ENCODE data around the gene PCSK1N.
"Not testable (repeated sequence)": the region's sequence is repeated elsewhere in the genome, so short reads cannot be mapped to it uniquely, and the experiment has no call there.

PCSK1N gene

DNA sequence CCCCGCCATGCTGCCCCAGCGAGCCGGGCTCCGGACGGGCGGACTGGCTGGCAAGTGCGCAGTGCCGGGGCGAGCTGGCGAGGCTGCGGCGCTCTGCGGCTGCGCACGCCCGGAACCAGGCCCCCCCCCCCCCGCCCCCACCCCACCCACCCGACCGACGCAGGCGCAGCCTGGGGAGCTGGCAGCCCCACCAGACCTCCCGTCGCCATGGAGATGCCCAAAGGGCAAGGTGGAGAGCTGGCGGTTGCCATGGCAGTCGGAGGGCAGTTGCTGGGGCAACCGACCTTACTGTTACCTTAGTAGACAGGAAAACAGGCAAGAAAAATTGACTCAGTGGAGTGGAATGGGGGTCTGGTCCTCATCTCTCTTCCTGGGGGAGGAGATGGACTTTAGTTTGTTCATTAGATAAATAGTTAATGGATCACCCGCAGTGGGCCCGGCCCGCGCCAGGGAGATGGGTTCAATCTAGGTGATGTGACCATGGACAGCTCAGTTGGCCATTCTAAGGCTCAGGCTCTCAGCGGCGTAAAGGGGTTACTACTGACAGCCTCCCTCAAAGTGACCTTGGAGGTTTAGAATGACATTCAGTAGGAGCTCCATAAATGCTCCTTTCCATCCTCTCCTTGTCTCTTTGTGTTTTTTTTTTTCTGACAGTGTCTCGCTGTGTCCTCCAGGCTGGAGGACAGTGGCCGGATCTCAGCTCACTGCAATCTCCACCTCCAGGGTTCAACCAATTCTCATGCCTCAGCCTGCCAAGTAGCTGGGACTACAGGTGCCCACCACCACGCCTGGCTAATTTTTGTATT is at the start of gene PCSK1N:
Gene PCSK1N (minus strand): TSS at position 87 of the 806 bp plus-strand sequence. CDS start 78 bp downstream, at position 9.
- no peak for FAIRE-seq

DNA sequence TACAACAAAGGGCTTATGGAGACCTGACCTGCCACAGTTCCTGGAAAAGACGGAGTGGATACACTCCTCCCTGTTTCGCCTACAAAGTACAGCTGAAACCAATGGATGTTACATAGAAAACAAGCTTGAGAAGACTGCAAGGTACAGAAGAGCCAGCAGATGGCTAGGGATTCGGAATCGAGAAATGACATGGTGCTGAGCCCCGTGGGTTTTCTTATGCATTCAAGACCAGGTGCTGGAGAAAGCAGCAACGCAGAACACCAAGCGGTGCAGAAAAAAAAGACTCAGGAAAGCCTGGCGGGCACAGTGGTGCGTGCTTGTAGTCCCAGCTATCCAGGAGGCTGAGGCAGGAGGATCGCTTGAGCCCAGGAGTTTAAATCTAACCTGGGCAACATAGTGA is 48.3 kb upstream of the PCSK1N start:
- no peak for FAIRE-seq

DNA sequence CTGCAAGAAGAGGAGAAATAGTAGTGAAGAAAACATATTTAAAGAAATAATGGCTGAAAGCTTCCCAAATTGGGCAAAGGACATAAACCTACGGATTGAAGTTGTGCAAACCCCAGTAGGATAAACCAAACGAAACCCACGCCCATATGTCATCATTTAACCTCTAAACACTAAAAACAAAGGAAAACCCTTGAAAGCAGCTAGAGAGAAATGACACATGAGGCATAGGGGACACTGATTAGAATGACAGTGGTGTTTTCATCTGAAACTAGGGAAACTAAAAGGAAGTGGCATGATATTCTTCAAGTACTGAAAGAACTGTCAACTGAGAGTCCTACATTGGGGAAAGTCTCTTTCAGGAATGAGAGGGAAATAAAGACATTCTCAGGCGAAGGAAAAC is 41.5 kb upstream of the PCSK1N start:
- not testable (repeated sequence) for FAIRE-seq

DNA sequence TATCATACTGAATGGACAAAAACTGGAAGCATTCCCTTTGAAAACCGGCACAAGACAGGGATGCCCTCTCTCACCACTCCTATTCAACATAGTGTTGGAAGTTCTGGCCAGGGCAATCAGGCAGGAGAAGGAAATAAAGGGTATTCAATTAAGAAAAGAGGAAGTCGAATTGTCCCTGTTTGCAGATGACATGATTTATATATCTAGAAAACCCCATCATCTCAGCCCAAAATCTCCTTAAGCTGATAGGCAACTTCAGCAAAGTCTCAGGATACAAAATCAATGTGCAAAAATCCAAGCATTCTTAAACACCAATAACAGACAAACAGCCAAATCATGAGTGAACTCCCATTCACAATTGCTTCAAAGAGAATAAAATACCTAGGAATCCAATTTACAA is 36.6 kb upstream of the PCSK1N start:
- FAIRE-seq: not testable (repeated sequence)

- FAIRE-seq: no peak
Measured at GRCh38 chrX:48864210-48864609, 28.8 kb upstream of the PCSK1N start.

DNA sequence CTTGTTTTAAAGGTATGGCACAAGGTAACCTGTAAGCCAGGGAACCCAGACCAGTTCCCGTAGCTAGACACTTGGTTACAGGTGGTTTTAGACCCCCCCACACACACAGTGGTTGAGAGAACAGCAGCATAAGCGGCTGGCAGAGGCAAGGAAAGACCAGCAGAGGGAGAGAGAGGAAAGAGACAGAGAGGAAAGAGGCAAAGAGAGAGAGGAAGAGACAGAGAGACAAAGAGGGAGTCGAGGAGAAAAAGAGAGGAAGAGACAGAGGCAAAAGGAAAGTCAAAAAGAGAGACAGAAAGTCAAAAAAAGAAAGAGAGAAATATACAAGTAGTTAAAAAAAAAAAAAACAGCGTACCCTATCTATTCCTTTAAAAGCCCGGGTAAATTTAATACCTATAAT is 19.5 kb upstream of the PCSK1N start:
- FAIRE-seq: no peak

DNA sequence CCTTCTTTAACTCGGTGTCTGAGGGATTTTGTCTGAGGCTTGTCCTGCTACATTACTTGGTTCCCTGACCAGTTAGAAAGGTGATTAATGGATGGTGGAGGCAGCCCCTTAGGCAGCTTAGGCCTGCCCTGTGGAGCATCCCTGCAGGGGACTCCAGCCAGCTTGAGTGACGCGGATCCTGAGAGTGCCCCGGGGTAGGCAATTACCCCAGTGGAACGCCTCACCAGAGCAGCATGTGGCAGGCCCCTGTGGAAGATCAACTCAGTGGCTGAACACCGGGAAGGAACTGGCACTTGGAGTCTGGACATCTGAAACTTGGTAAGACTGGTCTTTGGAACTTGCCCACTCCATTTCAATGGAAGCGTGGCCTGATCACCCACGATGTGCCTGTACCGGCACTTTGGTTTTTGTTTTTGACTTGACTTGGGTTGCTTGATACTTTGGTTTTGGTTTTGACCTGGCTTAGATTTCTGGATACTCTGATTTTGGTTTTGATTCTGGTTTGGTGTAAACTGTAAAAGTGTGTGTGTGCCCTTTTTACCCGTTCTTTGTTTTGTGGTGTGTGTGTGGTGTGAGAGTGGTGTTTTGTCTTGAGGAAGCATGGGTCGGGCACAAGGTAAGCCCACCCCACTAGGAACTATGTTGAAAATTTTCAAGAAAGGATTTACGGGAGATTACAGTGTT is 18.9 kb upstream of the PCSK1N start:
- FAIRE-seq: not testable (repeated sequence)

GRCh38 chrX:48853494-48853893 is 18.1 kb upstream of the PCSK1N start:
- FAIRE-seq: not testable (repeated sequence)

GRCh38 chrX:48852857-48853256 is 17.4 kb upstream of the PCSK1N start:
- FAIRE-seq: no peak

DNA sequence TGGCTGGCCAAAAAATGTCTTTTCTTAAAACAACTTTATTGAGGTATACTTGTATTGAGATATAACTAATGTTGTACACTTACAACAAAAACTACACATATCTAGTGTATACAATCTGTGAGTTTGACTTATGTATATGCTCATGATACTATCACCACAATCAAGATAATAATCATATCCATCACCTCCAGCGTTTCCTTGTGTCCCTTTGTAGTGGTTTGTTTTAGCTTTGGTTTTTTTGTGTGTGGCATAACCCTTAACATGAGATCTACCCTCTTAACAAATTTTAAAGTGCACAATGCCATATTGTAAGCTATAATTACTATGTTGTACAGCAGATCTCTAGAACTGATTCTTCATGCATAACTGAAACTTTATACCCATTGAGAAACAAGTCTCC is 13.4 kb upstream of the PCSK1N start:
- no peak for FAIRE-seq

GRCh38 chrX:48839686-48840085 is 4.3 kb upstream of the PCSK1N start:
- no peak for FAIRE-seq

DNA sequence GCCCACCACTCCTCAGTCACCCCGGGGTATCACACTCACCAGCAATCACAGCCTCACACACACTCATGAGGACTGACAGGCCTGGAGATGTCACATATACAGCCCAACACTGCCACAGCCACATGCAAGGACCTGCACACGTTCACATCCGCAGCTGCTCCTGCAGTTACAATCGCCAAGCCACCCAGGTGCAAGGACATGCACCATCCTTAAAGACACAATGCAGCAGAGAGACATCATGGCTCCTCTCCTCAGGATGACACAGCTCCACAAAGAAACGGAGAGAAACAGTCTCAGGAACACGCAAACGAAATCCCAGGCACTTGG is 1.1 kb downstream of the PCSK1N start:
- no peak for FAIRE-seq

DNA sequence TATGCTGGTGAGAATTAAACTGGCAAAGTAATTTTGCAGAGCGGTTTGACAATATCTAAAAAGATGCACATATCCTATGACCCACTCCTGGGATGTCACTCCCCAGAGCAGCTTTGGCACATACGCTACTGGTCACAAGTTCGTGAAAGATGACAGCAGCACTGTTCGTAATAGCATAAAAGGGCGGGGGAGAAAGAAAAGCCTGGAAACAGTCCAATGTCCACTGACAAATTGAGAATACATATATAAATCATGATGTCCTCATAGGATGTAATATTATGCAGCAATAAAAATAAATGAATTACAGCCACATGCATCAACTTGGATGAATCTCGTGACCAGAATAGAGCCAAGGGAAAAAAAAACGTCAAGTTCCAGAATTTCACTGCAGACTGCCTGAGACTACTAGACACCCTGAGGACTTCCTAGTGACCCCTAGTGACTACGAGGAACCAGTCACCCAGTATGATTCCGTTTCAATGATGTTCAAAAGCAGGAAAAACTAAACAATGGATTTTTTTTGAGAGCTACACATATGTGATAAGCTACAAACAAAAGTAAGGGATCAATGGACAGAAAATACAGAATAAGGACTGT is 1.8 kb downstream of the PCSK1N start:
- FAIRE-seq: peak; percentile 97

DNA sequence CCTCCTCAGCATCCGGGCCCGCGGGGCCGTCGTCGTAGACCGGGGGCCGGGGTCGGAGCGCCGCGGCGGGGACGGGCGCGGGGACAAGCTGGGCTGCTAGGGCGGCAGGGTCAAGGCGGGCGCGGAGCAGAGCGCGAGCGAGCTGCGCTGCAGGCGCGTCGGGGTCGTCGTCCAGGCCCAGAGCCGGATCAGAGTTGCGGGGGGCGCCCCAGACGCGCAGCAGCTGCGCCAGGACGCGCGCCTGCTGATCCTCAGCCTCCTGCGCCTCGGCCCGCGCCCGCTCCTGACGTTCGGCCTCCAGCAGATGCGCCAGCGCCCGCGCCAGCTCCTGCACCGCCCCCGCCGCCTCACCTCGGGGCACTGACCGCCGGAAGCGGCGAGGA is 3.5 kb downstream of the PCSK1N start:
- FAIRE-seq: no peak

GRCh38 chrX:48831136-48831908 is 4.1 kb downstream of the PCSK1N start:
- no peak for FAIRE-seq

GRCh38 chrX:48829016-48829735 is 6.2 kb downstream of the PCSK1N start:
- FAIRE-seq: no peak

GRCh38 chrX:48827654-48827968 is 7.8 kb downstream of the PCSK1N start:
- FAIRE-seq: no peak

DNA sequence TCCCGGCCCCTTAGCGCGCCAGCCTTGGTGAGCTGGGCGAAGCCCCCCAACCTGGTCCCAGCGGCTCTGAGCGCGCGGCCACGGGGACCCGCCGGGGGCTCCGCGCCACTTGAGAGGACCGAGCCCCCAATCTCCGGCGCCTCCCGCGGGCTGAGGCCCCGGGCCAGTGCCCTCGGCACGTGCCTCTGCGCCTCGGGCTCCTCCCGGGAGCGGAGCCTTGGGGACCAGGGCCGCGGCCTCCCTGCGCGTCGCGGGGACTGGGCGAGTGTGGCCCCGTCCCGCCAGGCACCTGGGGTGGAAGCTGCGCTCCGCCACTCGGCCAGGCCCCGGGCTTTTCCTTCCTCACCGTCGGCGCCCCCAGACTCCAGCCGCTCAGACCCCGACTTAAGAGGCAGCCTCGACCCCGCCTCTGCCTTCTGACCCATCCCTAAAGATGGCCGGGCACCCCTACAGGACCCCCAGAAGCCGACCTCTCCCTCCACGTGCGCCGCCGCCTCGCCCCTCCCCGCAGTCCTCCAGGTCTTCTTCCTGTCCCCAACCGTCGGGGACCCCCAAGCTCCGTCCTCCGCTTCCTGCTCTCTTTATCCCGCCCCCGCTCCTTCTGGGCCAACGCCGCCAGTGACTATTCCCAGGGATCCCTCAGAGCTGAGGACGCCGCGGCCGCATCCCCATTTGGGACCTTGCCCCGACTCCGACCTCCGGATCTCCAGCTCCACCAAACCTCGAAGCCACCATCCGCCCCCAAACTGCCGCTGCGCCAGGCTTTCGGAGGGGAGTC is 8.3 kb downstream of the PCSK1N start:
- FAIRE-seq: no peak

DNA sequence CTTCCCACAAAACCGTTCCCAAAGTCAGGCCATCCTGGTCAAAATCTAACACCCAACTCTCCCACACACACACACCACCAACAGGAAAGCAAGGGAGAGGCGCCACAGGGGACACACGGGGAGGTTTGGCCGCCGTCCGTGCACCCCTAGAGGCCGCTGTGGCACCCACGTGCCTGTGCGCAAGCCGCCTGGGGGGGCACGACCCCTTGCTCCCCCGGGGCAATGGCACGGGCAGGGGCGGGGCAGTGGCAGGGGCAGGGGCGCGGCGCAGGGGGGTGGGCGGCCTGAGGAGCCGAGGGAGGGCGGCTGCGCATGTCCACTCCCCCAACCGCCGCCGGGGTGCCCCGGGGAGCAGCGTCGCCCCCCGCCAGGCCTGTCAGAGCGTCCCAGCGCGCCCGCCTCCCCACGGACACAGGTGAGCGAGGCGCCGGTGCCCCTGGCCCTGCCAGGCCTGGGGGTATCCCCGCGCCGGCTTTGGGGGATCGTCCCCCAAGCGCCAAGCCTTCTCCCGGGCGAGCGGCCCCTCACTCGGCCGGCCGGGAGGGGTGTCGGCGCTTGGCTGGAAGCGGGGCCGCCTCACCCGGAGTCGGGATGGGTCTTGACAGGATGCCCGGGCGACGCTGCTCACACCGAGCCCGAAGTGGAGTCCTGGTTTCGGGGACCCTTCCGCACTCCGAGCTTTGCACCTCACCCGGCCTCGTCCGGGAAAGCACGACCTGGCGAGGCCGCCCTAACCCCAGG is 9.1 kb downstream of the PCSK1N start, which contains the start of gene ERAS:
Gene ERAS (plus strand): TSS at position 379 of the 741 bp plus-strand sequence. CDS start 2,611 bp downstream, outside the sequence.
- FAIRE-seq: no peak

- FAIRE-seq: no peak
Measured at GRCh38 chrX:48824066-48824465, 11.3 kb downstream of the PCSK1N start.

GRCh38 chrX:48823053-48823452 is 12.4 kb downstream of the PCSK1N start:
- no peak for FAIRE-seq
